ENCODE results near the gene NCAM2.

The NCAM2 gene

DNA sequence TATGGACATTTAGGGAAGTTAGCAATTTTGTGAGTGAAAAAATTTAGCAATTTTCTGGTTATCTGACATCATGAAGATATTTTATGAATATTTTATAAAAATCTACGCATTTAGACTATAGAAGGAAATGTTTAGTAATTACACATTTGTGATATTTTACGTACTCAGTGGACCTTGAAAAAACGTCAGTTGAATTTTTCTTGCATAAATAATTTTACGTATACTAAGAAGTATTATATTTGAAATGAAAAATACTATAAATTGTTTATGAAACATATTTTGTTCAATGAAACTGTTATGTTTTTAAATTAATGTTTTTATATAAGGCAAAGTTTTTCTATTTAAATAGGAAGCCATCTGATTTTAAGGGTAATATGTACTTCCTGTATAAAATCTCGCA is 462.8 kb downstream of the NCAM2 start (continued):
- TF ChIP-seq ZNF580 (tag by site-specific recombination; IDR thresholded peaks at IDR 0.05) (no peak), ZNF37A (tag by site-specific recombination; IDR thresholded peaks at IDR 0.05) (no peak), ZNF529 (tag by site-specific recombination; IDR thresholded peaks at IDR 0.05; ENCODE audit: insufficient replicate concordance) (no peak), ZNF548 (tag by site-specific recombination; IDR thresholded peaks at IDR 0.05) (no peak)

DNA sequence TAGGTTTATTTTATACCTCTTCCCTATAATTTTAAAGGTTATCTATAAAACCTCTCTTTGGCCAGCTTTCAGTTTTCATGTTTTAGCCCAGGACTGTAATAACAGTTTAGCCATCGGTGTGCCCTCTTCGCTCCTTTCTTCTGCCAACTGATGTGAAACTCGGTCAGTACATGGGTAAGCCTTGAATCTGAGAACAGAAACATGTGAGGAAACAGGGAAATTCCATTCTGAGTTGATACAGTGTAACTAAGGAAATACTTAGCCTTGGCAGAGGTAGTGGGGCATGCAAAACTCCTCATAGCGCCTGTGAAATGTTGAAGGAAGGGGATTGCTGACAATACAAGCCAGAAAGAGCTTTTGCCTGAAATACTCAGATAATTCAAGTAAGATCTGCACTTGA is 465.2 kb downstream of the NCAM2 start:
- H3K9me3 ChIP-seq (ENCODE audit: control insufficient read depth, insufficient read depth, low read depth, low read length), result no peaks in the 10 kb centered on the region
- no peaks in the 10 kb centered on the region for H3K4me1 ChIP-seq (ENCODE audit: control insufficient read depth, insufficient read depth, low read length)
- no peaks in the 10 kb centered on the region for H3K36me3 ChIP-seq (ENCODE audit: control insufficient read depth in 2 of 2, insufficient read depth in 1 of 2, low read length in 2 of 2)
- ChIA-PET CTCF (no interaction called here), POLR2A (no interaction called here)
- H3K4me3 ChIP-seq (ENCODE audit: low read depth, low read length), result no peak overlapping the region
- no peak overlapping the region for H3K27ac ChIP-seq (ENCODE audit: extremely low read depth, low read depth, low read length)
- TF ChIP-seq, protein P1, sequence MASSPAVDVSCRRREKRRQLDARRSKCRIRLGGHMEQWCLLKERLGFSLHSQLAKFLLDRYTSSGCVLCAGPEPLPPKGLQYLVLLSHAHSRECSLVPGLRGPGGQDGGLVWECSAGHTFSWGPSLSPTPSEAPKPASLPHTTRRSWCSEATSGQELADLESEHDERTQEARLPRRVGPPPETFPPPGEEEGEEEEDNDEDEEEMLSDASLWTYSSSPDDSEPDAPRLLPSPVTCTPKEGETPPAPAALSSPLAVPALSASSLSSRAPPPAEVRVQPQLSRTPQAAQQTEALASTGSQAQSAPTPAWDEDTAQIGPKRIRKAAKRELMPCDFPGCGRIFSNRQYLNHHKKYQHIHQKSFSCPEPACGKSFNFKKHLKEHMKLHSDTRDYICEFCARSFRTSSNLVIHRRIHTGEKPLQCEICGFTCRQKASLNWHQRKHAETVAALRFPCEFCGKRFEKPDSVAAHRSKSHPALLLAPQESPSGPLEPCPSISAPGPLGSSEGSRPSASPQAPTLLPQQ (tag by site-specific recombination; IDR thresholded peaks at IDR 0.05), result no peak
- TF ChIP-seq, protein P2, sequence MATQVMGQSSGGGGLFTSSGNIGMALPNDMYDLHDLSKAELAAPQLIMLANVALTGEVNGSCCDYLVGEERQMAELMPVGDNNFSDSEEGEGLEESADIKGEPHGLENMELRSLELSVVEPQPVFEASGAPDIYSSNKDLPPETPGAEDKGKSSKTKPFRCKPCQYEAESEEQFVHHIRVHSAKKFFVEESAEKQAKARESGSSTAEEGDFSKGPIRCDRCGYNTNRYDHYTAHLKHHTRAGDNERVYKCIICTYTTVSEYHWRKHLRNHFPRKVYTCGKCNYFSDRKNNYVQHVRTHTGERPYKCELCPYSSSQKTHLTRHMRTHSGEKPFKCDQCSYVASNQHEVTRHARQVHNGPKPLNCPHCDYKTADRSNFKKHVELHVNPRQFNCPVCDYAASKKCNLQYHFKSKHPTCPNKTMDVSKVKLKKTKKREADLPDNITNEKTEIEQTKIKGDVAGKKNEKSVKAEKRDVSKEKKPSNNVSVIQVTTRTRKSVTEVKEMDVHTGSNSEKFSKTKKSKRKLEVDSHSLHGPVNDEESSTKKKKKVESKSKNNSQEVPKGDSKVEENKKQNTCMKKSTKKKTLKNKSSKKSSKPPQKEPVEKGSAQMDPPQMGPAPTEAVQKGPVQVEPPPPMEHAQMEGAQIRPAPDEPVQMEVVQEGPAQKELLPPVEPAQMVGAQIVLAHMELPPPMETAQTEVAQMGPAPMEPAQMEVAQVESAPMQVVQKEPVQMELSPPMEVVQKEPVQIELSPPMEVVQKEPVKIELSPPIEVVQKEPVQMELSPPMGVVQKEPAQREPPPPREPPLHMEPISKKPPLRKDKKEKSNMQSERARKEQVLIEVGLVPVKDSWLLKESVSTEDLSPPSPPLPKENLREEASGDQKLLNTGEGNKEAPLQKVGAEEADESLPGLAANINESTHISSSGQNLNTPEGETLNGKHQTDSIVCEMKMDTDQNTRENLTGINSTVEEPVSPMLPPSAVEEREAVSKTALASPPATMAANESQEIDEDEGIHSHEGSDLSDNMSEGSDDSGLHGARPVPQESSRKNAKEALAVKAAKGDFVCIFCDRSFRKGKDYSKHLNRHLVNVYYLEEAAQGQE (tag by site-specific recombination; IDR thresholded peaks at IDR 0.05), result no peak
- TF ChIP-seq ZNF433 (tag by site-specific recombination; IDR thresholded peaks at IDR 0.05; ENCODE audit: low read depth) (no peak), ZNF837 (tag by site-specific recombination; IDR thresholded peaks at IDR 0.05) (no peak), TCF7L2 (IDR thresholded peaks at IDR 0.05; ENCODE audit: borderline replicate concordance, low read depth, low read length) (no peak), ZNF76 (tag by site-specific recombination; IDR thresholded peaks at IDR 0.05; ENCODE audit: borderline replicate concordance, low read depth) (no peak), ZNF561 (tag by site-specific recombination; IDR thresholded peaks at IDR 0.05; ENCODE audit: borderline replicate concordance) (no peak), SETDB1 (IDR thresholded peaks at IDR 0.05; ENCODE audit: insufficient read length, low read length) (no peak), ZBTB49 (tag by site-specific recombination; IDR thresholded peaks at IDR 0.05; ENCODE audit: low read depth) (no peak), ZNF518A (tag by site-specific recombination; conservative IDR thresholded peaks at IDR 0.05; ENCODE audit: low read depth) (no peak), HIC1 (tag by site-specific recombination; IDR thresholded peaks at IDR 0.05) (no peak), GFI1B (tag by site-specific recombination; IDR thresholded peaks at IDR 0.05) (no peak), ZBTB21 (tag by site-specific recombination; IDR thresholded peaks at IDR 0.05) (no peak), ZNF19 (tag by site-specific recombination; IDR thresholded peaks at IDR 0.05; ENCODE audit: low read depth) (no peak)
- TF ChIP-seq, protein P3, sequence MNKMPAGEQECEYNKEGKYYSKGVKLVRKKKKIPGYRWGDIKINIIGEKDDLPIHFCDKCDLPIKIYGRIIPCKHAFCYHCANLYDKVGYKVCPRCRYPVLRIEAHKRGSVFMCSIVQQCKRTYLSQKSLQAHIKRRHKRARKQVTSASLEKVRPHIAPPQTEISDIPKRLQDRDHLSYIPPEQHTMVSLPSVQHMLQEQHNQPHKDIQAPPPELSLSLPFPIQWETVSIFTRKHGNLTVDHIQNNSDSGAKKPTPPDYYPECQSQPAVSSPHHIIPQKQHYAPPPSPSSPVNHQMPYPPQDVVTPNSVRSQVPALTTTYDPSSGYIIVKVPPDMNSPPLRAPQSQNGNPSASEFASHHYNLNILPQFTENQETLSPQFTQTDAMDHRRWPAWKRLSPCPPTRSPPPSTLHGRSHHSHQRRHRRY (tag by site-specific recombination; IDR thresholded peaks at IDR 0.05), result no peak
